Kidney (tissue), 22 donors: ENCODE data around the gene FAAP24. TPM values are rescaled to one million over a fixed set of nuclear protein-coding genes. Genes with fewer than 3 reads are reported as not detected.

Experiments used
- DNase-seq, 5 donors: peaks; one replicate each; pipeline ENCODE4 v3.0.0-alpha.2; 2013 to 2020
- FAIRE-seq: peaks from 2 replicates; lab custom pipeline; 2012; peaks lifted over from hg19 to GRCh38; lab: Jason Lieb, UNC
- H3K27ac ChIP-seq, 2 donors: one replicate each; pipeline ENCODE4 v1.7.0; 2013; ENCODE audit warnings: low read depth in 2 of 2, low read length in 2 of 2, inconsistent platforms in 1 of 2
- H3K27me3 ChIP-seq: one replicate; pipeline ENCODE4 v1.7.1; 2013; ENCODE audit warnings: low read length, inconsistent platforms; ENCODE audit not compliant: control insufficient read depth, insufficient read depth
- H3K36me3 ChIP-seq, 3 donors: one replicate each; pipeline versions ENCODE4 v1.7.0 to v1.7.1; 2013; ENCODE audit warnings: low read length in 3 of 3, control low read depth in 1 of 3, inconsistent platforms in 1 of 3; ENCODE audit not compliant: insufficient read depth in 3 of 3, control insufficient read depth in 2 of 3
- H3K4me1 ChIP-seq, 3 donors: one replicate each; pipeline versions ENCODE4 v1.7.0 to v1.7.1; 2013; ENCODE audit warnings: low read length in 3 of 3, inconsistent platforms in 1 of 3, low read depth in 1 of 3; ENCODE audit not compliant: control insufficient read depth in 2 of 3, insufficient read depth in 2 of 3
- H3K4me3 ChIP-seq, 3 donors: one replicate each; pipeline versions ENCODE4 v1.7.0 to v1.8.1; 2013; ENCODE audit warnings: low read length in 3 of 3, control low read depth in 1 of 3, inconsistent platforms in 1 of 3
- H3K9ac ChIP-seq, 3 donors: one replicate each; pipeline versions ENCODE4 v1.7.0 to v1.7.1; 2013; ENCODE audit warnings: low read length in 3 of 3, control low read depth in 1 of 3, inconsistent platforms in 1 of 3
- H3K9me3 ChIP-seq, 3 donors: one replicate each; pipeline versions ENCODE4 v1.7.0 to v1.7.1; 2013; ENCODE audit warnings: low read length in 3 of 3, control low read depth in 1 of 3, inconsistent platforms in 1 of 3; ENCODE audit not compliant: control insufficient read depth in 2 of 3, insufficient read depth in 1 of 3
- CTCF ChIP-seq: IDR thresholded peaks from 3 replicates; pipeline ENCODE4 v1.5.1; 2012; ENCODE audit warnings: mild to moderate bottlenecking, moderate library complexity, borderline replicate concordance; ENCODE audit not compliant: insufficient read depth; ENCODE audit errors: extremely low read depth
- intact Hi-C: fragments of 100-400 bp; cut with DNase I; formaldehyde crosslinking; loops from one replicate; pipeline ENCODE4 v1.11.1; 2022
- long read RNA-seq, 10 donors: library from polyadenylated mRNA in 1 of 10; unstranded in 1 of 10; transcript quantifications; one replicate each; pipeline ENCODE4 v2.0.0 and lab custom pipeline, GENCODE V29; 2021 to 2026
- polyA plus RNA-seq: library from polyadenylated mRNA; stranded (reverse); fragments of 350-450 nt; fragmentation: Illumina TruSeq; extraction: RNeasy Lipid Tissue Mini Kit (QIAGEN cat#74804); gene quantifications from one replicate; pipeline ENCODE4 v1.2.3, GENCODE V29; 2014; ENCODE audit warnings: low read depth, low replicate concordance; ENCODE audit not compliant: insufficient read depth
- total RNA-seq: library from RNA; stranded (reverse); fragmentation: NEBNext Ultra II Directional; extraction: Animal tissue kit (Norgen Biotek cat#: 25700); gene quantifications from one replicate; pipeline ENCODE4 v1.2.1, GENCODE V29; 2021
- donor health status: control.
- donor health status: control.
- donor health status: control.
- donor health status: control.
- donor health status: control.
- donor health status: DM: yes; HTN: yes; CAD: no.
- donor health status: Normal renal cell carcinoma (clear cell type).

The FAAP24 gene
- total RNA-seq (2.0 TPM), polyA plus RNA-seq (1.4 TPM)
- long read RNA-seq, donor 1, result 0 reads
- long read RNA-seq, donor 2, result 0 reads
- long read RNA-seq, donor 3, result 0 reads
- long read RNA-seq, donor 4, partial matches to known transcripts, result 0 of 1 reads
- long read RNA-seq, donor 4, other reads (novel, unspliced or antisense), result 0 of 1 reads
- long read RNA-seq, donor 5, result 0 reads
- long read RNA-seq, donor 6, result 0 reads
- long read RNA-seq, donor 7, result 0 reads
- long read RNA-seq, donor 8, partial matches to known transcripts, result 0 of 2 reads
- long read RNA-seq, donor 8, other reads (novel, unspliced or antisense), result 0 of 2 reads
- long read RNA-seq, donor 9, partial matches to known transcripts, result 0 of 2 reads
- long read RNA-seq, donor 9, other reads (novel, unspliced or antisense), result 0 of 2 reads
- long read RNA-seq, donor 10, result 0 reads

GRCh38 chr19:32971715-32972540 is at the start of gene FAAP24, which contains the start of gene CEP89:
Gene FAAP24 (plus strand): TSS chr19:32972242. CDS start chr19:32973197, 955 bp downstream.
Gene CEP89 (minus strand): TSS chr19:32971958. CDS start chr19:32971874, 84 bp downstream.
- no peaks in the 10 kb centered on the region for H3K36me3 ChIP-seq
- H3K4me3 ChIP-seq, result peak within 1 kb of the TSS; percentile 67 to 87 (median 82)
- H3K4me1 ChIP-seq, result peaks cover 0 to 7% (median 0%) of the 10 kb centered on the region in 3 donors
- H3K27ac ChIP-seq, result peak within 1 kb of the TSS; percentile 35 to 68
- DNase-seq (peak; percentile 99 to 100 (median 100)), FAIRE-seq (peak; percentile 99)
- H3K27me3 ChIP-seq, result no peaks in the 10 kb centered on the region
- peak within 1 kb of the TSS; percentile 59 to 73 (median 73) for H3K9ac ChIP-seq
- TF ChIP-seq CTCF, result no peak
- H3K9me3 ChIP-seq, result no peaks in the 10 kb centered on the region
- intact Hi-C loops, result no loop called here

GRCh38 chr19:32924200-32924599 is 47.8 kb upstream of the FAAP24 start:
- H3K36me3 ChIP-seq, result peaks cover 2 to 15% (median 15%) of the 10 kb centered on the region in 3 donors
- FAIRE-seq, result no peak
- no peaks in the 10 kb centered on the region for H3K27me3 ChIP-seq
- H3K4me1 ChIP-seq, result no peaks in the 10 kb centered on the region
- no peak for DNase-seq
- H3K4me3 ChIP-seq, result no peak overlapping the region
- no peak for TF ChIP-seq CTCF
- no peak overlapping the region for H3K9ac ChIP-seq
- intact Hi-C loops, result no loop called here
- H3K27ac ChIP-seq, result no peak overlapping the region
- peaks cover 0 to 4% (median 2%) of the 10 kb centered on the region in 3 donors for H3K9me3 ChIP-seq

- FAIRE-seq, result no peak
- H3K4me3 ChIP-seq, result no peak overlapping the region
Observed at GRCh38 chr19:32928806-32929205, 43.2 kb upstream of the FAAP24 start.

More at GRCh38 chr19:32928806-32929205, 43.2 kb upstream of the FAAP24 start:
- no peak overlapping the region for H3K9ac ChIP-seq
- intact Hi-C loops, result no loop called here
- DNase-seq, result no peak
- no peaks in the 10 kb centered on the region for H3K27me3 ChIP-seq
- H3K9me3 ChIP-seq, result peaks cover 0 to 4% (median 2%) of the 10 kb centered on the region in 3 donors
- H3K4me1 ChIP-seq, result no peaks in the 10 kb centered on the region
- H3K27ac ChIP-seq, result no peak overlapping the region
- H3K36me3 ChIP-seq, result peaks cover 2 to 21% (median 12%) of the 10 kb centered on the region in 3 donors
- TF ChIP-seq CTCF, result no peak
